HT-29 (cell line): ENCODE data around the gene CAPN11. TPM values are rescaled to one million over a fixed set of nuclear protein-coding genes. Genes with fewer than 3 reads are reported as not detected.
"Not testable (repeated sequence)": the region's sequence is repeated elsewhere in the genome, so short reads cannot be mapped to it uniquely, and the experiment has no call there.

Experiments
- DNase-seq: peaks from one replicate; pipeline ENCODE4 v3.0.0-alpha.2; 2015; ENCODE audit warnings: low spot score
- small RNA-seq: library from RNA; depleted of rRNA; stranded (forward); fragments of <200 nt; gene quantifications from one replicate; pipeline ENCODE3, GENCODE V24; 2014
- total RNA-seq: library from RNA; depleted of rRNA; stranded (reverse); fragments of >200 nt; shearing (Covaris generic); gene quantifications from 2 replicates; pipeline ENCODE4 v1.2.3, GENCODE V29; 2014; rRNA removed

CAPN11 gene
- total RNA-seq, 1 experiment from 2014 or later: not detected

- no peak for DNase-seq
Observed at GRCh38 chr6:44227148-44227793, 68.7 kb downstream of the CAPN11 start.

GRCh38 chr6:44228031-44228430 is 69.4 kb downstream of the CAPN11 start:
- no peak for DNase-seq

DNA sequence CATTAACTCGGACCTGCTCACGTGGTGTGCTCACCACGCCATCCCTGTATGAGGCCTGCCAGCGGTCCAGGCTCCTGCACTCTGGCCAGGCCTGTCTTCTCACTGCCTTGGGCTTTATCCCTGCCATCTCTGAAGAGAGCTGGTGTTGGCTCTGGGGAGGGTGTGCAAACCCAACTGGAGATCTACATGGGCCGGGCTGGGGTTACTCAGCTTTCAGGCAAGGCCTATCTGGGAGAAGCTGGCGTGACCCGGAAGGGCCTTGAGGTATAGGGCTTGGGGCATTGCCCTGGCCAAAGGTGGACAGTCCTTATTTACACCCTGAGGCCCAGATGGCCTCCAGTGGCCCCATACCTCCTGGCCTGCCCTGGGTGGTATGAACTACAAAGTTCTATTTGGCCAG is 69.8 kb downstream of the CAPN11 start:
- no peak for DNase-seq

DNA sequence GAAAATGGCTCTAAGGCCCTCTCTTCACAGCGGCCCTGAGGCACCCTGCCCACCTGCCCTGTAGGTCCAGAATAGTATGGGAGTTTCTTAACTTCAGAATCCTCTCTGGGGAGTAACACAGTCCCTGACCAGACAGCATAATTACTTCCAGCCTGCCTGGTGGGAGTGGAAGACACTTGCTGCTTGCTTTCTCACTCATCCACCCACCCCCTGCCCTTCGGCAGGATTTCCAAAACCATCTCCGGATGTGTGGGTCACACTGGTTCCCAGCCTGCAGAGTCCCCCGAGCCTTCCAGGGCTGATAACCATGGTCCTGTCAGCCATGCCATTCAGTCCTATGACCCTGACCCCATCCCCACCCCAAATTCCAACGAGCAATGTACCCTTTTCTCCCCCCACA is 70.2 kb downstream of the CAPN11 start:
- no peak for DNase-seq

DNA sequence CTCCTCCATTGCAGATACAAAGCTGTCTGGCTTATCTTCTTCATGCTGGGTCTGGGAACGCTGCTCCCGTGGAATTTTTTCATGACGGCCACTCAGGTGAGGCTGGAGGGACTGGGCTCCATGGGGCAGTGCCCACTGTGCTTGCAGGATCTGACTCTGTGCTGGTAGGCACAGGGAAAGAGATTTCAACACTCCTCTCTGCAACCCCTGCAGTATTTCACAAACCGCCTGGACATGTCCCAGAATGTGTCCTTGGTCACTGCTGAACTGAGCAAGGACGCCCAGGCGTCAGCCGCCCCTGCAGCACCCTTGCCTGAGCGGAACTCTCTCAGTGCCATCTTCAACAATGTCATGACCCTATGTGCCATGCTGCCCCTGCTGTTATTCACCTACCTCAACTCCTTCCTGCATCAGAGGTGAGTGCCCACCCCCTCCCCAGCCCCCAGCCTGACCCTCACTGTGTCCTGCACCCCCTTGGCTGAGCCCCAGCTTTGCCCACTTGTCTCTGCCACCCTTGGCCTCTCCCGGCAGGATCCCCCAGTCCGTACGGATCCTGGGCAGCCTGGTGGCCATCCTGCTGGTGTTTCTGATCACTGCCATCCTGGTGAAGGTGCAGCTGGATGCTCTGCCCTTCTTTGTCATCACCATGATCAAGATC is 70.9 kb downstream of the CAPN11 start:
- no peak for DNase-seq

DNA sequence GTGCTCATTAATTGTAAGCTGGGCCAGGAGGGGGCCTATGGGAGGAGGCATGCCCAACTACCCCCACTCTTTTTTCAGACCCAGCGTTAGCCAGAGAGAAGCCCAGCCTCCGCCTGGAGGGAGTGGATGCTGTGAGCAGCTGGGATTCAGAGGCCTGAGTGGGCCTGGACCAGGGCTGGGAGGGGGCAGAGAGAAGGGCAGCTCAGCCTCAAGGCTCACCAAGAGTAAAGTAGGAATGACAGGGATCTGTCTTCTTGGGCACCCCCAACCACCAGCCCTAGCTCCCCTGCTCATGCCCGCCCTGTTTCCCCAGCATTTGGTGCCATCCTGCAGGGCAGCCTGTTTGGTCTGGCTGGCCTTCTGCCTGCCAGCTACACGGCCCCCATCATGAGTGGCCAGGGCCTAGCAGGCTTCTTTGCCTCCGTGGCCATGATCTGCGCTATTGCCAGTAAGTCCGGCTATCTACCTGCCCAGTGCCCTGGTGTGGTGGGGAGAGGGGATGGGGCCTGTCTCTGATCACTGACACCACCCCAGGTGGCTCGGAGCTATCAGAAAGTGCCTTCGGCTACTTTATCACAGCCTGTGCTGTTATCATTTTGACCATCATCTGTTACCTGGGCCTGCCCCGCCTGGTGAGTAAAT is 71.5 kb downstream of the CAPN11 start:
- DNase-seq: no peak

- not testable (repeated sequence) for DNase-seq
Observed at GRCh38 chr6:44231426-44231825, 72.8 kb downstream of the CAPN11 start.

GRCh38 chr6:44232676-44233566 is 74.3 kb downstream of the CAPN11 start:
- DNase-seq: no peak

DNA sequence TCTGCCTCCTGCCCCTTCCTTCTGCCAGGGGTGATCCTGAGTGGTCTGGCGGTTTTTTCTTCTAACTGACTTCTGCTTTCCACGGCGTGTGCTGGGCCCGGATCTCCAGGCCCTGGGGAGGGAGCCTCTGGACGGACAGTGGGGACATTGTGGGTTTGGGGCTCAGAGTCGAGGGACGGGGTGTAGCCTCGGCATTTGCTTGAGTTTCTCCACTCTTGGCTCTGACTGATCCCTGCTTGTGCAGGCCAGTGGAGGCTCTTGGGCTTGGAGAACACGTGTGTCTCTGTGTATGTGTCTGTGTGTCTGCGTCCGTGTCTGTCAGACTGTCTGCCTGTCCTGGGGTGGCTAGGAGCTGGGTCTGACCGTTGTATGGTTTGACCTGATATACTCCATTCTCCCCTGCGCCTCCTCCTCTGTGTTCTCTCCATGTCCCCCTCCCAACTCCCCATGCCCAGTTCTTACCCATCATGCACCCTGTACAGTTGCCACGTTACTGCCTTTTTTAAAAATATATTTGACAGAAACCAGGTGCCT is 75.0 kb downstream of the CAPN11 start:
- no peak for DNase-seq

Small RNA genes lying within 50 kb of the gene (small RNA-seq; reads per million reads assigned to genes)
- gene RN7SL811P: not detected

Other genes with a start within 250 kb of the CAPN11 start
- gene MRPL14, start 31.4 kb upstream of the CAPN11 start, total RNA-seq: 158 and 160 TPM in 2 replicates
- gene TMEM63B, start 31.3 kb upstream of the CAPN11 start, total RNA-seq: 23.3 and 23.9 TPM in 2 replicates
- gene MYMX, start 58.1 kb downstream of the CAPN11 start, total RNA-seq: not detected in 2 replicates
- 30.8 and 33.4 TPM in 2 replicates for gene SLC29A1, start 64.8 kb downstream of the CAPN11 start, total RNA-seq
- 751 and 810 TPM in 2 replicates for gene HSP90AB1, start 88.3 kb downstream of the CAPN11 start, total RNA-seq
- gene SLC35B2, start 98.7 kb downstream of the CAPN11 start, total RNA-seq: 189 and 193 TPM in 2 replicates
- gene NFKBIE, start 106.7 kb downstream of the CAPN11 start, total RNA-seq: 11.2 and 19.3 TPM in 2 replicates
- not detected in 2 replicates for gene TMEM151B, start 111.6 kb downstream of the CAPN11 start, total RNA-seq
- gene AARS2, start 154.5 kb downstream of the CAPN11 start, total RNA-seq: 27.7 and 30.6 TPM in 2 replicates
- gene SPATS1, start 183.8 kb downstream of the CAPN11 start, total RNA-seq: not detected in 2 replicates
- 9.8 and 10.9 TPM in 2 replicates for gene CDC5L, start 228.9 kb downstream of the CAPN11 start, total RNA-seq